HepG2 (cell line): ENCODE results near the gene EIF1AD. TPM values are rescaled to one million over a fixed set of nuclear protein-coding genes. Genes with fewer than 3 reads are reported as not detected.
A peak's percentile ranks its signal among the peaks of the same experiment; 100 is the strongest.

Source experiments
- CCAR2 ChIP-seq: fragments of 200-400 bp; formaldehyde crosslinking; optimal IDR thresholded peaks from 2 replicates; pipeline ENCODE3; 2018; ENCODE audit warnings: low read depth, mild to moderate bottlenecking, low read length, moderate library complexity
- CCDC6 ChIP-seq: sonication (generic); formaldehyde crosslinking; IDR thresholded peaks from 2 replicates; pipeline ENCODE4 v1.8.1; 2022; ENCODE audit warnings: mild to moderate bottlenecking, missing genetic modification reagents, moderate library complexity
- FOXC1 ChIP-seq: sonication (generic); formaldehyde crosslinking; IDR thresholded peaks from 2 replicates; pipeline ENCODE4 v1.8.0; 2022; ENCODE audit warnings: mild to moderate bottlenecking, missing genetic modification reagents, borderline replicate concordance
- FOXP1 ChIP-seq, 2 experiments: fragments of 450-650 bp in 1 of 2; IDR thresholded peaks; 2 replicates each; pipeline ENCODE4 v1.6.1; 2017 to 2018; ENCODE audit warnings: antibody characterized with exemption in 1 of 2
- GLI4 ChIP-seq: sonication (generic); formaldehyde crosslinking; IDR thresholded peaks from 2 replicates; pipeline ENCODE4 v1.5.1; 2020; ENCODE audit warnings: missing genetic modification reagents, mild to moderate bottlenecking, moderate library complexity, borderline replicate concordance
- HIVEP1 ChIP-seq: sonication (generic); formaldehyde crosslinking; IDR thresholded peaks from 2 replicates; pipeline ENCODE4 v1.4.0; 2020; ENCODE audit warnings: mild to moderate bottlenecking, missing genetic modification reagents
- MZF1 ChIP-seq: sonication (generic); formaldehyde crosslinking; IDR thresholded peaks from 2 replicates; pipeline ENCODE4 v1.8.1; 2023; ENCODE audit warnings: mild to moderate bottlenecking, missing genetic modification reagents, borderline replicate concordance
- NR2C2 ChIP-seq: sonication (generic); formaldehyde crosslinking; IDR thresholded peaks from 2 replicates; pipeline ENCODE4 v1.4.0; 2020; ENCODE audit warnings: missing genetic modification reagents, mild to moderate bottlenecking, moderate library complexity, borderline replicate concordance
- POLR2AphosphoS5 ChIP-seq: IDR thresholded peaks from 2 replicates; pipeline ENCODE4 v1.6.1; 2012; ENCODE audit warnings: low read depth, low read length
- RXRA ChIP-seq: sonication (generic); formaldehyde crosslinking; IDR thresholded peaks from 2 replicates; pipeline ENCODE4 v1.5.1; 2020; ENCODE audit warnings: missing genetic modification reagents
- SOX5 ChIP-seq: IDR thresholded peaks from 2 replicates; pipeline ENCODE4 v1.6.1; 2016; ENCODE audit warnings: borderline replicate concordance
- TBX2 ChIP-seq: sonication (generic); formaldehyde crosslinking; IDR thresholded peaks from 2 replicates; pipeline ENCODE4 v1.5.0; 2020; ENCODE audit warnings: missing genetic modification reagents, mild to moderate bottlenecking, borderline replicate concordance
- ZNF12 ChIP-seq: sonication (generic); formaldehyde crosslinking; IDR thresholded peaks from 2 replicates; pipeline ENCODE4 v1.5.0; 2020; ENCODE audit warnings: missing genetic modification reagents
- ZNF430 ChIP-seq: sonication (generic); formaldehyde crosslinking; IDR thresholded peaks from 2 replicates; pipeline ENCODE4 v1.9.0; 2021; ENCODE audit warnings: mild to moderate bottlenecking, missing genetic modification reagents
- ZNF552 ChIP-seq: sonication (generic); formaldehyde crosslinking; IDR thresholded peaks from 2 replicates; pipeline ENCODE4 v1.9.0; 2022; ENCODE audit warnings: missing genetic modification reagents, mild to moderate bottlenecking, borderline replicate concordance
- ZNF574 ChIP-seq: sonication (generic); formaldehyde crosslinking; IDR thresholded peaks from 2 replicates; pipeline ENCODE4 v1.4.0; 2020; ENCODE audit warnings: missing genetic modification reagents
- ZNF713 ChIP-seq: sonication (generic); formaldehyde crosslinking; IDR thresholded peaks from 2 replicates; pipeline ENCODE4 v1.4.0; 2020; ENCODE audit warnings: mild to moderate bottlenecking, missing genetic modification reagents
- ZNF891 ChIP-seq: sonication (generic); formaldehyde crosslinking; IDR thresholded peaks from 2 replicates; pipeline ENCODE4 v1.5.0; 2020; ENCODE audit warnings: mild to moderate bottlenecking, missing genetic modification reagents
- polyA plus RNA-seq, 8 experiments: library from polyadenylated mRNA; depleted of rRNA in 3 of 8; stranded (reverse) in 7 of 8; unstranded in 1 of 8; fragments of >200 nt; fragmentation: Illumina TruSeq in 4 of 8; extraction: Trizol in 4 of 8; gene quantifications; 2 replicates each; pipeline versions ENCODE4 v1.2.1 to v1.2.3, GENCODE V29; 2011 to 2016; ENCODE audit warnings: low read depth in 4 of 8, missing spikeins in 1 of 8, mixed read lengths in 1 of 8; ENCODE audit not compliant: insufficient read depth in 1 of 8
- total RNA-seq, 5 experiments: library from RNA; depleted of rRNA; stranded (reverse); fragments of >200 nt; fragmentation: Illumina TruSeq; extraction: Trizol; gene quantifications; 2 replicates each; pipeline ENCODE4 v1.2.3, GENCODE V29; 2016; ENCODE audit warnings: low read depth in 1 of 5
- TF ChIP-seq, protein P1 (sequence below): sonication (generic); formaldehyde crosslinking; IDR thresholded peaks from 2 replicates; pipeline ENCODE4 v1.5.0; 2020; ENCODE audit warnings: mild to moderate bottlenecking, missing genetic modification reagents
- TF ChIP-seq, protein P2 (sequence below): sonication (generic); formaldehyde crosslinking; IDR thresholded peaks from 2 replicates; pipeline ENCODE4 v1.5.0; 2020; ENCODE audit warnings: missing genetic modification reagents, mild to moderate bottlenecking, borderline replicate concordance
- TF ChIP-seq, protein P3 (sequence below): sonication (generic); formaldehyde crosslinking; IDR thresholded peaks from 2 replicates; pipeline ENCODE4 v1.5.0; 2020; ENCODE audit warnings: missing genetic modification reagents, mild to moderate bottlenecking, borderline replicate concordance

EIF1AD gene
- total and polyA plus RNA-seq, 2 of the 13 experiments (the other 11 are each of a cell fraction or from before 2014, with no cell fraction given) = 18.2 to 30.8 TPM

DNA sequence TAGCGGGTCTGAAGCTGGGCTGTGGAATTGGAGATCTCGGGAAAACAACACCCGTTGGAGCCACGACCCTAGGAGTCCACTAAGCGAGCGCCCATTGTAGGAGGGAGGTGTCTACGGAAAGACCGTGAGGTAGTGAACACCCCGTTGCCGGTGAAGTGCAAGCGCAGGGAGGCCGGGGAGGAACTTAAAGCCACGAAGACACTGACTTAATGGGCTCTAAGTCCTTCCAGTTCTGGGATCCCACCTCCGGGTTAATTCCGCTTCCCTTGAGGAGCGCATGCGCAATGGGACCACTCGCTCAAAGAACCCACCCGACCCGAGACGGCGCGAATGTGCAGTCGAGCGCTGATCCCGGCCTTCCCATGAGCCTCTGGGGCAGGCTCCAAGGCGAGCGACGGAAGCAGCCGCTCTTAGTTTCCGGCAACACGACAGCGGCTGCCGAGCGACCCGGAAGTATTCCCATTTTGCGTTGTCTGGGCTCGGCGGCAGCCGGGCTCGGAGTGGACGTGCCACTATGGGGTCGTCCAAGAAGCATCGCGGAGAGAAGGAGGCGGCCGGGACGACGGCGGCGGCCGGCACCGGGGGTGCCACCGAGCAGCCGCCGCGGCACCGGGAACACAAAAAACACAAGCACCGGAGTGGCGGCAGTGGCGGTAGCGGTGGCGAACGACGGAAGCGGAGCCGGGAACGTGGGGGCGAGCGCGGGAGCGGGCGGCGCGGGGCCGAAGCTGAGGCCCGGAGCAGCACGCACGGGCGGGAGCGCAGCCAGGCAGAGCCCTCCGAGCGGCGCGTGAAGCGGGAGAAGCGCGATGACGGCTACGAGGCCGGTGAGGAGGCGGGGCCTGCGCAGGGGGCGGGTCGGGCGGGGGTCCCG, 40.5 kb downstream of the EIF1AD start, which contains the start of gene SART1 (continued):
- TF ChIP-seq ZNF574 (peak; percentile 99), TBX2 (CRISPR knock-in tag) (peak; percentile 87), ZNF430 (CRISPR knock-in tag) (no peak), ZNF552 (CRISPR knock-in tag) (no peak), CCAR2 (no peak), CCDC6 (CRISPR knock-in tag) (peak; percentile 85), FOXP1 (IDR thresholded peaks at IDR 0.05) (no peak), FOXP1 (CRISPR knock-in tag; IDR thresholded peaks at IDR 0.05) (no peak), ZNF12 (CRISPR knock-in tag) (no peak; the same call in 1 of the 2 replicates), ZNF891 (CRISPR knock-in tag) (no peak), MZF1 (no peak), ZNF713 (CRISPR knock-in tag) (no peak), POLR2AphosphoS5 (peak; percentile 96), SOX5 (CRISPR knock-in tag) (peak; percentile 27; the same call in 1 of the 2 replicates), FOXC1 (peak; percentile 69; the same call in 1 of the 2 replicates), HIVEP1 (peak; percentile 71), GLI4 (CRISPR knock-in tag) (peak; percentile 69; the same call in 1 of the 2 replicates), NR2C2 (CRISPR knock-in tag) (peak; percentile 100), RXRA (peak; percentile 66)
- TF ChIP-seq, protein P1, sequence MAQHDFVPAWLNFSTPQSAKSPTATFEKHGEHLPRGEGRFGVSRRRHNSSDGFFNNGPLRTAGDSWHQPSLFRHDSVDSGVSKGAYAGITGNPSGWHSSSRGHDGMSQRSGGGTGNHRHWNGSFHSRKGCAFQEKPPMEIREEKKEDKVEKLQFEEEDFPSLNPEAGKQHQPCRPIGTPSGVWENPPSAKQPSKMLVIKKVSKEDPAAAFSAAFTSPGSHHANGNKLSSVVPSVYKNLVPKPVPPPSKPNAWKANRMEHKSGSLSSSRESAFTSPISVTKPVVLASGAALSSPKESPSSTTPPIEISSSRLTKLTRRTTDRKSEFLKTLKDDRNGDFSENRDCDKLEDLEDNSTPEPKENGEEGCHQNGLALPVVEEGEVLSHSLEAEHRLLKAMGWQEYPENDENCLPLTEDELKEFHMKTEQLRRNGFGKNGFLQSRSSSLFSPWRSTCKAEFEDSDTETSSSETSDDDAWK = no peak
- TF ChIP-seq, protein P2, sequence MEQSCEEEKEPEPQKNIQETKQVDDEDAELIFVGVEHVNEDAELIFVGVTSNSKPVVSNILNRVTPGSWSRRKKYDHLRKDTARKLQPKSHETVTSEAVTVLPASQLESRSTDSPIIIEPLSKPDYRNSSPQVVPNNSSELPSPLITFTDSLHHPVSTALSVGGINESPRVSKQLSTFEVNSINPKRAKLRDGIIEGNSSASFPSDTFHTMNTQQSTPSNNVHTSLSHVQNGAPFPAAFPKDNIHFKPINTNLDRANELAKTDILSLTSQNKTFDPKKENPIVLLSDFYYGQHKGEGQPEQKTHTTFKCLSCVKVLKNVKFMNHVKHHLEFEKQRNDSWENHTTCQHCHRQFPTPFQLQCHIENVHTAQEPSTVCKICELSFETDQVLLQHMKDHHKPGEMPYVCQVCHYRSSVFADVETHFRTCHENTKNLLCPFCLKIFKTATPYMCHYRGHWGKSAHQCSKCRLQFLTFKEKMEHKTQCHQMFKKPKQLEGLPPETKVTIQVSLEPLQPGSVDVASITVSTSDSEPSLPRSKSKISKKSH (CRISPR knock-in tag) = no peak
- TF ChIP-seq, protein P3, sequence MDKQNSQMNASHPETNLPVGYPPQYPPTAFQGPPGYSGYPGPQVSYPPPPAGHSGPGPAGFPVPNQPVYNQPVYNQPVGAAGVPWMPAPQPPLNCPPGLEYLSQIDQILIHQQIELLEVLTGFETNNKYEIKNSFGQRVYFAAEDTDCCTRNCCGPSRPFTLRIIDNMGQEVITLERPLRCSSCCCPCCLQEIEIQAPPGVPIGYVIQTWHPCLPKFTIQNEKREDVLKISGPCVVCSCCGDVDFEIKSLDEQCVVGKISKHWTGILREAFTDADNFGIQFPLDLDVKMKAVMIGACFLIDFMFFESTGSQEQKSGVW (CRISPR knock-in tag) = no peak
